ENCODE measurements around the gene PDHX.

DNA sequence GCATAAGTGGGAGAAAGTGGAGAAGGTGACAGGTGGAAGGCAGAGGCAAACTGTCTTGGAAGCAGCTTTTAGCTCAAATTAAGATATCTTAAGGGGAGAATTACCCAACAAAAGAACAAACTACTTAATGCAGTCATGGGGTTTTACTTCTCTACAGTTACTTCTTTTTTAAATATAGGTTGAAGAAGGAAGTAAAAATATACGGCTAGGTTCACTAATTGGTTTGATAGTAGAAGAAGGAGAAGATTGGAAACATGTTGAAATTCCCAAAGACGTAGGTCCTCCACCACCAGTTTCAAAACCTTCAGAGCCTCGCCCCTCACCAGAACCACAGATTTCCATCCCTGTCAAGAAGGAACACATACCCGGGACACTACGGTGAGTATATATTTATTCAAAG, 40.8 kb downstream of the PDHX start:
- TF ChIP-seq, protein P1, sequence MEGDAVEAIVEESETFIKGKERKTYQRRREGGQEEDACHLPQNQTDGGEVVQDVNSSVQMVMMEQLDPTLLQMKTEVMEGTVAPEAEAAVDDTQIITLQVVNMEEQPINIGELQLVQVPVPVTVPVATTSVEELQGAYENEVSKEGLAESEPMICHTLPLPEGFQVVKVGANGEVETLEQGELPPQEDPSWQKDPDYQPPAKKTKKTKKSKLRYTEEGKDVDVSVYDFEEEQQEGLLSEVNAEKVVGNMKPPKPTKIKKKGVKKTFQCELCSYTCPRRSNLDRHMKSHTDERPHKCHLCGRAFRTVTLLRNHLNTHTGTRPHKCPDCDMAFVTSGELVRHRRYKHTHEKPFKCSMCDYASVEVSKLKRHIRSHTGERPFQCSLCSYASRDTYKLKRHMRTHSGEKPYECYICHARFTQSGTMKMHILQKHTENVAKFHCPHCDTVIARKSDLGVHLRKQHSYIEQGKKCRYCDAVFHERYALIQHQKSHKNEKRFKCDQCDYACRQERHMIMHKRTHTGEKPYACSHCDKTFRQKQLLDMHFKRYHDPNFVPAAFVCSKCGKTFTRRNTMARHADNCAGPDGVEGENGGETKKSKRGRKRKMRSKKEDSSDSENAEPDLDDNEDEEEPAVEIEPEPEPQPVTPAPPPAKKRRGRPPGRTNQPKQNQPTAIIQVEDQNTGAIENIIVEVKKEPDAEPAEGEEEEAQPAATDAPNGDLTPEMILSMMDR (conservative IDR thresholded peaks at IDR 0.05; ENCODE audit: low read depth, low read length) = no peak
- TF ChIP-seq EZH2 (IDR thresholded peaks at IDR 0.05; ENCODE audit: borderline replicate concordance, low read depth, low read length, poor library complexity, severe bottlenecking) = no peak
